Measurements from ENCODE around the gene C4BPB. TPM values are rescaled to one million over a fixed set of nuclear protein-coding genes. Genes with fewer than 3 reads are reported as not detected.
"Not testable (repeated sequence)": the region's sequence is repeated elsewhere in the genome, so short reads cannot be mapped to it uniquely, and the experiment has no call there.

The C4BPB gene
- 1 to 10 TPM in 3 of 4 donors, under 1 TPM in 1; 0.24 to 6.0 (median 2.1) TPM for total RNA-seq

GRCh38 chr1:207088701-207089626, at the start of gene C4BPB:
C4BPB (plus strand) TSS chr1:207088860; CDS start chr1:207089532, 672 bp downstream.
- no peak for DNase-seq (ENCODE audit: low spot score)
- ATAC-seq (ENCODE audit: low FRiP score) = no peak
- no peak for TF ChIP-seq CTCF (IDR thresholded peaks at IDR 0.05)

GRCh38 chr1:207039380-207040180, 49.1 kb upstream of the C4BPB start:
- ATAC-seq (ENCODE audit: low FRiP score) = no peak
- DNase-seq (ENCODE audit: low spot score) = no peak
- TF ChIP-seq CTCF (IDR thresholded peaks at IDR 0.05) = no peak

- TF ChIP-seq CTCF (IDR thresholded peaks at IDR 0.05) = no peak
- ATAC-seq (ENCODE audit: low FRiP score) = no peak
- no peak for DNase-seq (ENCODE audit: low spot score)
These were observed 48.5 kb upstream of the C4BPB start for GRCh38 chr1:207040181-207040533.

GRCh38 chr1:207041397-207041796, 47.3 kb upstream of the C4BPB start:
- ATAC-seq (ENCODE audit: low FRiP score); DNase-seq (ENCODE audit: low spot score): not testable (repeated sequence)

GRCh38 chr1:207045453-207045852, 43.2 kb upstream of the C4BPB start:
- DNase-seq (ENCODE audit: low spot score) = no peak
- TF ChIP-seq CTCF (IDR thresholded peaks at IDR 0.05) = no peak

GRCh38 chr1:207047505-207047904, 41.2 kb upstream of the C4BPB start:
- no peak for DNase-seq (ENCODE audit: low spot score)
- no peak for ATAC-seq (ENCODE audit: low FRiP score)
- TF ChIP-seq CTCF (IDR thresholded peaks at IDR 0.05) = no peak

More at GRCh38 chr1:207045453-207045852, 43.2 kb upstream of the C4BPB start:
- no peak for ATAC-seq (ENCODE audit: low FRiP score)

GRCh38 chr1:207048041-207048440, 40.6 kb upstream of the C4BPB start:
- no peak for TF ChIP-seq CTCF (IDR thresholded peaks at IDR 0.05)
- no peak for ATAC-seq (ENCODE audit: low FRiP score)
- DNase-seq (ENCODE audit: low spot score) = no peak
